H1 (cell line): ENCODE data around the gene GRM5. TPM values are rescaled to one million over a fixed set of nuclear protein-coding genes. Genes with fewer than 3 reads are reported as not detected.

Source experiments
- BCL11A ChIP-seq, 2 experiments: IDR thresholded peaks; one replicate each; pipeline ENCODE4 v1.6.1; 2011; ENCODE audit warnings: low read depth in 2 of 2, low read length in 2 of 2, mild to moderate bottlenecking in 2 of 2
- CTBP2 ChIP-seq: IDR thresholded peaks from 2 replicates; pipeline ENCODE4 v1.7.0; 2011; ENCODE audit warnings: borderline replicate concordance, mild to moderate bottlenecking, moderate library complexity, mixed read lengths, low read length; ENCODE audit not compliant: insufficient read depth, insufficient read length
- CTCF ChIP-seq, 3 experiments: IDR thresholded peaks; 1 replicate in 2 of 3; 2 replicates in 1 of 3; pipeline versions ENCODE4 v1.5.1 to v1.6.1; 2011; ENCODE audit warnings: low read length in 3 of 3, mild to moderate bottlenecking in 3 of 3, inconsistent platforms in 2 of 3, low read depth in 1 of 3, moderate library complexity in 1 of 3; ENCODE audit not compliant: insufficient read depth in 1 of 3; ENCODE audit errors: control extremely low read depth in 1 of 3
- EP300 ChIP-seq, 2 experiments: IDR thresholded peaks; 1 replicate in 1 of 2; 2 replicates in 1 of 2; pipeline ENCODE4 v1.6.1; 2011 to 2012; ENCODE audit warnings: low read depth in 2 of 2, low read length in 2 of 2, mild to moderate bottlenecking in 2 of 2, borderline replicate concordance in 1 of 2, inconsistent platforms in 1 of 2, moderate library complexity in 1 of 2
- EZH2 ChIP-seq: fragments of 200-600 bp; sonication (generic); IDR thresholded peaks from 2 replicates; pipeline ENCODE4 v1.7.1; 2012; ENCODE audit warnings: low read depth, mild to moderate bottlenecking, moderate library complexity, low read length, inconsistent platforms; ENCODE audit not compliant: severe bottlenecking
- JUND ChIP-seq: IDR thresholded peaks from 2 replicates; pipeline ENCODE4 v1.6.1; 2011; ENCODE audit warnings: mild to moderate bottlenecking, improper control_type of control experiment, low read length
- KDM1A ChIP-seq: fragments of 200-600, 300-600 bp; sonication (generic); IDR thresholded peaks from 2 replicates; pipeline ENCODE4 v1.7.1; 2016; ENCODE audit warnings: mild to moderate bottlenecking, low read length, borderline replicate concordance
- NANOG ChIP-seq: IDR thresholded peaks from 2 replicates; pipeline ENCODE4 v1.6.1; 2011; ENCODE audit warnings: low read length, low read depth, mild to moderate bottlenecking, inconsistent platforms; ENCODE audit not compliant: insufficient read depth, poor library complexity, severe bottlenecking
- POLR2AphosphoS5 ChIP-seq: IDR thresholded peaks from 2 replicates; pipeline ENCODE4 v1.6.1; 2011; ENCODE audit warnings: low read depth, low read length
- RFX5 ChIP-seq: IDR thresholded peaks from 2 replicates; pipeline ENCODE4 v1.6.1; 2011; ENCODE audit warnings: low read depth, low read length, improper control_type of control experiment, borderline replicate concordance
- SUZ12 ChIP-seq: fragments of 200-600 bp; sonication (generic); IDR thresholded peaks from 2 replicates; pipeline ENCODE4 v1.6.1; 2012; ENCODE audit warnings: mild to moderate bottlenecking, inconsistent platforms, low read length, moderate library complexity, mixed read lengths
- TBP ChIP-seq: IDR thresholded peaks from 2 replicates; pipeline ENCODE4 v1.6.1; 2011; ENCODE audit warnings: low read depth, low read length, improper control_type of control experiment
- polyA plus RNA-seq, 7 experiments: library from polyadenylated mRNA; depleted of rRNA in 3 of 7; stranded (reverse) in 5 of 7; unstranded in 2 of 7; fragments of >200 nt in 5 of 7; fragments of 200-250 nt in 2 of 7; gene quantifications; 1 replicate in 5 of 7; 2 replicates in 1 of 7; 4 replicates in 1 of 7; pipeline versions ENCODE4 v1.2.1 to v1.2.3, GENCODE V29; 2011 to 2013; ENCODE audit warnings: missing spikeins in 2 of 7, mixed read lengths in 2 of 7
- total RNA-seq: library from RNA; stranded (reverse); fragmentation: NEBNext Ultra II Directional; extraction: Animal tissue kit (Norgen Biotek cat#: 25700); gene quantifications from 2 replicates; pipeline ENCODE4 v1.2.1, GENCODE V29; 2021

Gene GRM5
- total and polyA plus RNA-seq, 2 of the 8 experiments (the other 6 are each of a cell fraction or from before 2014, with no cell fraction given), result 0.15 to 0.43 TPM

DNA sequence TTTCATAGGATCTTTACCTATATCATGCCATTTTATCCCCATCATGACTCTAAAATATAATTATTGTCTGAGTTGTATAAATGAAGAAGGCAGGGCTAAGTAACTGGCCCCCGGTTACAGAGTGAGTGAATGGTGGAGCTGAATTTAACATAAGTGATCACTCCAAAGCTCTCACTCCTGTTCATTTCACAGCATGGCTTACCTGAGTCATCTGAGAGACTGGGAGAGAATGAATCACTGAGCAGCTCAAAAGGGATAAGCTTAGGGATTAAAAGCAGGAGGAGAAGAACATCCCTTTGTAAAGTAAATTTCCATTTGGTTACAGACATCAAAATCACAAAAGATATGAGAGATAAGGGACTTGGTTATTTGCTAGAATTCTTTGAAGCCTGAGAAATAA is 434.3 kb downstream of the GRM5 start (continued):
- no peak for TF ChIP-seq EP300 (IDR thresholded peaks at IDR 0.05; ENCODE audit: borderline replicate concordance in 1 of 2, low read depth in 2 of 2, low read length in 2 of 2)
- TF ChIP-seq BCL11A (IDR thresholded peaks at IDR 0.05; ENCODE audit: low read depth in 2 of 2, low read length in 2 of 2), result no peak
- TF ChIP-seq KDM1A, result no peak
- TF ChIP-seq POLR2AphosphoS5, result no peak
- no peak for TF ChIP-seq CTBP2
- no peak for TF ChIP-seq SUZ12
- TF ChIP-seq JUND, result peak; percentile 79
- TF ChIP-seq EZH2, result no peak
- TF ChIP-seq NANOG, result peak; percentile 15
- TF ChIP-seq TBP, result no peak
- TF ChIP-seq CTCF (IDR thresholded peaks at IDR 0.05; ENCODE audit: control extremely low read depth in 1 of 3, insufficient read depth in 1 of 3, low read depth in 1 of 3, low read length in 3 of 3), result no peak
- no peak for TF ChIP-seq RFX5
